Neural cell (in vitro differentiated cells): ENCODE results near the gene E2F1. TPM values are rescaled to one million over a fixed set of nuclear protein-coding genes. Genes with fewer than 3 reads are reported as not detected.

Experiments
- H2AFZ ChIP-seq: fragments of 200-600, 300-800 bp; sonication (generic), shearing (Covaris generic); 2 replicates; pipeline ENCODE4 v1.6.0; 2014; ENCODE audit warnings: low read depth, mild to moderate bottlenecking, antibody characterized with exemption, low read length, moderate library complexity
- H3F3A ChIP-seq: fragments of 200-600 bp; shearing (Covaris generic); 2 replicates; pipeline ENCODE4 v1.6.1; 2016; ENCODE audit warnings: mild to moderate bottlenecking, moderate library complexity, mixed read lengths, antibody characterized with exemption, low read length; ENCODE audit not compliant: insufficient read depth, poor library complexity, severe bottlenecking
- H3K27ac ChIP-seq: fragments of 200-600, 300-800 bp; sonication (generic), shearing (Covaris generic); 2 replicates; pipeline ENCODE4 v1.5.1; 2014; ENCODE audit warnings: mild to moderate bottlenecking, low read length, moderate library complexity
- H3K27me3 ChIP-seq: fragments of 300-800, 200-600 bp; sonication (generic), shearing (Covaris generic); 2 replicates; pipeline ENCODE4 v1.6.0; 2014; ENCODE audit warnings: mild to moderate bottlenecking, low read depth, low read length, moderate library complexity; ENCODE audit not compliant: insufficient read depth
- H3K36me3 ChIP-seq: fragments of 300-800, 200-600 bp; sonication (generic), shearing (Covaris generic); 2 replicates; pipeline ENCODE4 v1.5.1; 2014; ENCODE audit warnings: mild to moderate bottlenecking, antibody characterized with exemption, low read length, moderate library complexity; ENCODE audit not compliant: insufficient read depth
- H3K4me2 ChIP-seq: fragments of 300-800, 200-600 bp; sonication (generic), shearing (Covaris generic); 2 replicates; pipeline ENCODE4 v1.6.0; 2014; ENCODE audit warnings: mild to moderate bottlenecking, low read length
- H3K4me3 ChIP-seq: fragments of 300-800, 200-600 bp; sonication (generic), shearing (Covaris generic); 2 replicates; pipeline ENCODE4 v1.5.1; 2014; ENCODE audit warnings: mild to moderate bottlenecking, low read length, moderate library complexity
- H3K79me2 ChIP-seq: fragments of 200-600 bp; shearing (Covaris generic); replicated peaks from 2 replicates; pipeline ENCODE4 v1.6.0; 2014; ENCODE audit warnings: mild to moderate bottlenecking, low read length, moderate library complexity; ENCODE audit not compliant: insufficient read depth
- H3K9ac ChIP-seq: fragments of 300-800, 200-600 bp; sonication (generic), shearing (Covaris generic); 2 replicates; pipeline ENCODE4 v1.6.1; 2016; ENCODE audit warnings: mild to moderate bottlenecking, low read length, mixed read lengths
- H3K9me2 ChIP-seq: fragments of 200-600 bp; shearing (Covaris generic); 2 replicates; pipeline ENCODE4 v1.6.1; 2016; ENCODE audit warnings: mild to moderate bottlenecking, low read length, mixed read lengths; ENCODE audit not compliant: insufficient read depth
- H3K9me3 ChIP-seq: fragments of 200-600, 300-800 bp; sonication (generic), shearing (Covaris generic); 2 replicates; pipeline ENCODE4 v1.6.1; 2016; ENCODE audit warnings: mild to moderate bottlenecking, mixed run types, low read length, moderate library complexity, mixed read lengths
- H4K20me1 ChIP-seq: fragments of 200-600 bp; shearing (Covaris generic); 2 replicates; pipeline ENCODE4 v1.6.1; 2016; ENCODE audit warnings: mild to moderate bottlenecking, mixed run types; ENCODE audit not compliant: insufficient read depth
- EP300 ChIP-seq: fragments of 450-650 bp; conservative IDR thresholded peaks from 2 replicates; pipeline ENCODE4 v1.6.1; 2014; ENCODE audit warnings: antibody characterized with exemption, mild to moderate bottlenecking, moderate library complexity; ENCODE audit not compliant: poor library complexity, severe bottlenecking
- EZH2 ChIP-seq: fragments of 200-600, 300-800 bp; shearing (Covaris generic), sonication (generic); IDR thresholded peaks from 2 replicates; pipeline ENCODE4 v1.6.1; 2014; ENCODE audit warnings: antibody characterized with exemption, low read length, borderline replicate concordance, mild to moderate bottlenecking; ENCODE audit not compliant: insufficient read depth, poor library complexity, severe bottlenecking
- MXI1 ChIP-seq: fragments of 450-650 bp; conservative IDR thresholded peaks from 2 replicates; pipeline ENCODE4 v1.6.1; 2014; ENCODE audit warnings: antibody characterized with exemption, mild to moderate bottlenecking; ENCODE audit not compliant: poor library complexity, severe bottlenecking
- POLR2AphosphoS5 ChIP-seq: IDR thresholded peaks from 2 replicates; pipeline ENCODE4 v1.6.1; 2012
- RAD21 ChIP-seq: fragments of 450-650 bp; conservative IDR thresholded peaks from 2 replicates; pipeline ENCODE4 v1.6.1; 2014; ENCODE audit warnings: antibody characterized with exemption, mild to moderate bottlenecking, moderate library complexity
- REST ChIP-seq: IDR thresholded peaks from 2 replicates; pipeline ENCODE4 v1.6.1; 2012; ENCODE audit warnings: borderline replicate concordance
- SMC3 ChIP-seq: fragments of 450-650 bp; conservative IDR thresholded peaks from 2 replicates; pipeline ENCODE4 v1.6.1; 2014; ENCODE audit warnings: antibody characterized with exemption, mild to moderate bottlenecking, moderate library complexity; ENCODE audit not compliant: poor library complexity
- TAF1 ChIP-seq: IDR thresholded peaks from 2 replicates; pipeline ENCODE4 v1.6.1; 2012; ENCODE audit warnings: low read depth
- polyA plus RNA-seq: library from polyadenylated mRNA; depleted of rRNA; stranded (reverse); fragments of >200 nt; gene quantifications from 2 replicates; pipeline ENCODE4 v1.2.3, GENCODE V29; 2014
- TF ChIP-seq, protein P1 (sequence below): fragments of 450-650 bp; IDR thresholded peaks from 2 replicates; pipeline ENCODE4 v1.5.1; 2014; ENCODE audit warnings: antibody characterized with exemption, mild to moderate bottlenecking, moderate library complexity; ENCODE audit not compliant: poor library complexity, severe bottlenecking

Gene E2F1
- polyA plus RNA-seq, 1 donor from 2014 or later: 2.3 TPM

DNA sequence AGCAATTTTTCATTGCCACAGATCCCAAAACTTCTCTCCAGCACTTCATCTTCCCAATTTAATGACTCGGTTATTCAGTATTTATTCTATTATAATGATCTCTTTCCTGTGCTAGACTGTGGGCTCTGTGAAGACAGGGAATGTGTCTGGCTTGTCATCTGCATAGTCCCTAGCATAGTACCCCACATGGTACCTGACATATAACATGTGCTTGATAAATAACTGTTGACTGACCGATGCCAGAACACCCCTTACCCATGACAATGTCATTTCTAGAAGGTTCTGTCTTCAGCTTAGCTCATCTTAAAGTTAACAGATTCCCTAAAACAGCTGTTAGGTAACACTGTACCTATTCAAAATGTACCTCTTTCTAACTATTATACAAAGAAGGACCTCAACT lies 30.3 kb upstream of the E2F1 start:
- Histone ChIP-seq H3K79me2 (no peaks in the 10 kb centered on the region), H3K9ac (no peak overlapping the region), H3K4me3 (no peak overlapping the region), H2AFZ (no peak overlapping the region), H3K4me2 (no peak overlapping the region), H3K27me3 (no peaks in the 10 kb centered on the region), H3K9me2 (no peaks in the 10 kb centered on the region), H3K36me3 (no peaks in the 10 kb centered on the region), H3K9me3 (no peaks in the 10 kb centered on the region), H3K27ac (no peak overlapping the region), H3F3A (no peaks in the 10 kb centered on the region), H4K20me1 (no peaks in the 10 kb centered on the region)
- TF ChIP-seq MXI1: no peak
- no peak for TF ChIP-seq REST
- TF ChIP-seq TAF1: no peak
- TF ChIP-seq RAD21: no peak
- TF ChIP-seq POLR2AphosphoS5: no peak
- TF ChIP-seq SMC3: no peak
- no peak for TF ChIP-seq EP300
- no peak for TF ChIP-seq EZH2
- TF ChIP-seq, protein P1, sequence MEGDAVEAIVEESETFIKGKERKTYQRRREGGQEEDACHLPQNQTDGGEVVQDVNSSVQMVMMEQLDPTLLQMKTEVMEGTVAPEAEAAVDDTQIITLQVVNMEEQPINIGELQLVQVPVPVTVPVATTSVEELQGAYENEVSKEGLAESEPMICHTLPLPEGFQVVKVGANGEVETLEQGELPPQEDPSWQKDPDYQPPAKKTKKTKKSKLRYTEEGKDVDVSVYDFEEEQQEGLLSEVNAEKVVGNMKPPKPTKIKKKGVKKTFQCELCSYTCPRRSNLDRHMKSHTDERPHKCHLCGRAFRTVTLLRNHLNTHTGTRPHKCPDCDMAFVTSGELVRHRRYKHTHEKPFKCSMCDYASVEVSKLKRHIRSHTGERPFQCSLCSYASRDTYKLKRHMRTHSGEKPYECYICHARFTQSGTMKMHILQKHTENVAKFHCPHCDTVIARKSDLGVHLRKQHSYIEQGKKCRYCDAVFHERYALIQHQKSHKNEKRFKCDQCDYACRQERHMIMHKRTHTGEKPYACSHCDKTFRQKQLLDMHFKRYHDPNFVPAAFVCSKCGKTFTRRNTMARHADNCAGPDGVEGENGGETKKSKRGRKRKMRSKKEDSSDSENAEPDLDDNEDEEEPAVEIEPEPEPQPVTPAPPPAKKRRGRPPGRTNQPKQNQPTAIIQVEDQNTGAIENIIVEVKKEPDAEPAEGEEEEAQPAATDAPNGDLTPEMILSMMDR: no peak

- Histone ChIP-seq H3K27ac (no peak overlapping the region), H3K4me3 (no peak overlapping the region), H3K9me2 (no peaks in the 10 kb centered on the region), H2AFZ (no peak overlapping the region), H3K27me3 (no peaks in the 10 kb centered on the region), H3K4me2 (no peak overlapping the region), H3K36me3 (no peaks in the 10 kb centered on the region), H3F3A (no peaks in the 10 kb centered on the region), H4K20me1 (no peaks in the 10 kb centered on the region), H3K9ac (no peak overlapping the region), H3K79me2 (no peaks in the 10 kb centered on the region), H3K9me3 (no peaks in the 10 kb centered on the region)
- no peak for TF ChIP-seq TAF1
- no peak for TF ChIP-seq REST
- no peak for TF ChIP-seq POLR2AphosphoS5
- TF ChIP-seq EP300: no peak
- TF ChIP-seq SMC3: no peak
- TF ChIP-seq EZH2: no peak
- TF ChIP-seq RAD21: no peak
- TF ChIP-seq, protein P1: no peak
- TF ChIP-seq MXI1: no peak
Observed at GRCh38 chr20:33713865-33714367, 27.7 kb upstream of the E2F1 start.
